ENCODE measurements around the gene MXRA7. TPM values are rescaled to one million over a fixed set of nuclear protein-coding genes. Genes with fewer than 3 reads are reported as not detected.
A peak's percentile ranks its signal among the peaks of the same experiment; 100 is the strongest.
"Not testable (repeated sequence)": the region's sequence is repeated elsewhere in the genome, so short reads cannot be mapped to it uniquely, and the experiment has no call there.

The MXRA7 gene
- polyA plus RNA-seq (2013, experiment 1 of 2), result 15.6 TPM
- polyA plus RNA-seq (2013, experiment 2 of 2), result 19.8 TPM

- H3K9ac ChIP-seq (ENCODE audit: low read depth, low read length), result peak within 1 kb of the TSS; percentile 47; the same call in 1 of the 2 replicates
- H3K27me3 ChIP-seq (ENCODE audit: insufficient read depth, low read length), result peaks cover 24% of the 10 kb centered on the region
- H3K9me3 ChIP-seq (ENCODE audit: insufficient read depth, low read depth, low read length), result no peaks in the 10 kb centered on the region
- H3K4me1 ChIP-seq (ENCODE audit: insufficient read depth, low read length), result peaks cover 31% of the 10 kb centered on the region
- 6% methylated on average over 54 of the region's 56 CpGs for WGBS
- peaks cover 12% of the 10 kb centered on the region for H3K36me3 ChIP-seq (ENCODE audit: insufficient read depth, low read length)
- H3K4me3 ChIP-seq (ENCODE audit: low read length), result peak within 1 kb of the TSS; percentile 66
- no peak within 1 kb of the TSS; the same call in 1 of the 2 replicates for H3K27ac ChIP-seq (ENCODE audit: low read depth, low read length)
Observed at GRCh38 chr17:76710863-76711611, at the start of gene MXRA7. Gene MXRA7, minus strand, starts transcription at chr17:76710965. Its CDS starts 19 bp downstream, at chr17:76710946.

- H3K36me3 ChIP-seq (ENCODE audit: insufficient read depth, low read length), result peaks cover 21% of the 10 kb centered on the region
- no peak overlapping the region for H3K4me3 ChIP-seq (ENCODE audit: low read length)
- WGBS, result 97% methylated on average over 2 of the region's 3 CpGs
- H3K27me3 ChIP-seq (ENCODE audit: insufficient read depth, low read length), result no peaks in the 10 kb centered on the region
- no peaks in the 10 kb centered on the region for H3K9me3 ChIP-seq (ENCODE audit: insufficient read depth, low read depth, low read length)
- H3K4me1 ChIP-seq (ENCODE audit: insufficient read depth, low read length), result peaks cover 6% of the 10 kb centered on the region
- H3K9ac ChIP-seq (ENCODE audit: low read depth, low read length), result no peak overlapping the region
- H3K27ac ChIP-seq (ENCODE audit: low read depth, low read length), result no peak overlapping the region
Observed at GRCh38 chr17:76758570-76758969, 47.8 kb upstream of the MXRA7 start.

- Histone ChIP-seq H3K27ac (ENCODE audit: low read depth, low read length) (no peak overlapping the region), H3K9me3 (ENCODE audit: insufficient read depth, low read depth, low read length) (no peaks in the 10 kb centered on the region), H3K4me3 (ENCODE audit: low read length) (no peak overlapping the region), H3K9ac (ENCODE audit: low read depth, low read length) (no peak overlapping the region), H3K4me1 (ENCODE audit: insufficient read depth, low read length) (no peaks in the 10 kb centered on the region), H3K36me3 (ENCODE audit: insufficient read depth, low read length) (peaks cover 24% of the 10 kb centered on the region), H3K27me3 (ENCODE audit: insufficient read depth, low read length) (no peaks in the 10 kb centered on the region)
- 90% methylated on average over 5 of the region's 5 CpGs for WGBS
Observed at GRCh38 chr17:76757256-76757655, 46.5 kb upstream of the MXRA7 start.

GRCh38 chr17:76755285-76755684, 44.5 kb upstream of the MXRA7 start:
- Histone ChIP-seq H3K9me3 (ENCODE audit: insufficient read depth, low read depth, low read length) (no peaks in the 10 kb centered on the region), H3K4me1 (ENCODE audit: insufficient read depth, low read length) (no peaks in the 10 kb centered on the region), H3K9ac (ENCODE audit: low read depth, low read length) (no peak overlapping the region), H3K27ac (ENCODE audit: low read depth, low read length) (no peak overlapping the region), H3K36me3 (ENCODE audit: insufficient read depth, low read length) (peaks cover 24% of the 10 kb centered on the region), H3K4me3 (ENCODE audit: low read length) (no peak overlapping the region), H3K27me3 (ENCODE audit: insufficient read depth, low read length) (no peaks in the 10 kb centered on the region)
- WGBS, result 95% methylated on average over 1 of the region's 2 CpGs

GRCh38 chr17:76753061-76753961, 42.5 kb upstream of the MXRA7 start:
- Histone ChIP-seq H3K27me3 (ENCODE audit: insufficient read depth, low read length) (no peaks in the 10 kb centered on the region), H3K27ac (ENCODE audit: low read depth, low read length) (no peak overlapping the region), H3K9me3 (ENCODE audit: insufficient read depth, low read depth, low read length) (no peaks in the 10 kb centered on the region), H3K4me1 (ENCODE audit: insufficient read depth, low read length) (no peaks in the 10 kb centered on the region), H3K4me3 (ENCODE audit: low read length) (no peak overlapping the region), H3K36me3 (ENCODE audit: insufficient read depth, low read length) (peaks cover 24% of the 10 kb centered on the region), H3K9ac (ENCODE audit: low read depth, low read length) (no peak overlapping the region)
- 94% methylated on average over 12 of the region's 12 CpGs for WGBS

- 98% methylated on average over 4 of the region's 4 CpGs for WGBS
- Histone ChIP-seq H3K4me1 (ENCODE audit: insufficient read depth, low read length) (no peaks in the 10 kb centered on the region), H3K9ac (ENCODE audit: low read depth, low read length) (no peak overlapping the region), H3K9me3 (ENCODE audit: insufficient read depth, low read depth, low read length) (no peaks in the 10 kb centered on the region), H3K4me3 (ENCODE audit: low read length) (no peak overlapping the region), H3K27ac (ENCODE audit: low read depth, low read length) (no peak overlapping the region), H3K27me3 (ENCODE audit: insufficient read depth, low read length) (no peaks in the 10 kb centered on the region), H3K36me3 (ENCODE audit: insufficient read depth, low read length) (peaks cover 20% of the 10 kb centered on the region)
Observed at GRCh38 chr17:76752006-76752405, 41.2 kb upstream of the MXRA7 start.

GRCh38 chr17:76751416-76751993, 40.7 kb upstream of the MXRA7 start:
- no peaks in the 10 kb centered on the region for H3K4me1 ChIP-seq (ENCODE audit: insufficient read depth, low read length)
- H3K27me3 ChIP-seq (ENCODE audit: insufficient read depth, low read length), result no peaks in the 10 kb centered on the region
- H3K9ac ChIP-seq (ENCODE audit: low read depth, low read length), result no peak overlapping the region
- no peak overlapping the region for H3K27ac ChIP-seq (ENCODE audit: low read depth, low read length)
- no peak overlapping the region for H3K4me3 ChIP-seq (ENCODE audit: low read length)
- H3K36me3 ChIP-seq (ENCODE audit: insufficient read depth, low read length), result peaks cover 22% of the 10 kb centered on the region
- no peaks in the 10 kb centered on the region for H3K9me3 ChIP-seq (ENCODE audit: insufficient read depth, low read depth, low read length)
- whole genome bisulfite sequencing, result 100% methylated on average over 1 of the region's 3 CpGs

- H3K4me3 ChIP-seq (ENCODE audit: low read length), result no peak overlapping the region
- H3K4me1 ChIP-seq (ENCODE audit: insufficient read depth, low read length), result no peaks in the 10 kb centered on the region
- no peaks in the 10 kb centered on the region for H3K27me3 ChIP-seq (ENCODE audit: insufficient read depth, low read length)
- H3K36me3 ChIP-seq (ENCODE audit: insufficient read depth, low read length), result peaks cover 37% of the 10 kb centered on the region
- 100% methylated on average over 1 of the region's 1 CpG for WGBS
- H3K27ac ChIP-seq (ENCODE audit: low read depth, low read length), result no peak overlapping the region
- no peaks in the 10 kb centered on the region for H3K9me3 ChIP-seq (ENCODE audit: insufficient read depth, low read depth, low read length)
- H3K9ac ChIP-seq (ENCODE audit: low read depth, low read length), result no peak overlapping the region
Observed at GRCh38 chr17:76748657-76749056, 37.9 kb upstream of the MXRA7 start.

- Histone ChIP-seq H3K9ac (ENCODE audit: low read depth, low read length) (no peak overlapping the region), H3K27ac (ENCODE audit: low read depth, low read length) (no peak overlapping the region), H3K4me3 (ENCODE audit: low read length) (no peak overlapping the region), H3K9me3 (ENCODE audit: insufficient read depth, low read depth, low read length) (no peaks in the 10 kb centered on the region), H3K27me3 (ENCODE audit: insufficient read depth, low read length) (no peaks in the 10 kb centered on the region), H3K4me1 (ENCODE audit: insufficient read depth, low read length) (no peaks in the 10 kb centered on the region), H3K36me3 (ENCODE audit: insufficient read depth, low read length) (peaks cover 40% of the 10 kb centered on the region)
- WGBS, result 90% methylated on average over 9 of the region's 9 CpGs
Observed at GRCh38 chr17:76747716-76748363, 37.1 kb upstream of the MXRA7 start.

- WGBS, result 95% methylated on average over 6 of the region's 6 CpGs
Observed at GRCh38 chr17:76745785-76746184, 35.0 kb upstream of the MXRA7 start.

More at GRCh38 chr17:76745785-76746184, 35.0 kb upstream of the MXRA7 start:
- H3K9ac ChIP-seq (ENCODE audit: low read depth, low read length); H3K9me3 ChIP-seq (ENCODE audit: insufficient read depth, low read depth, low read length); H3K27ac ChIP-seq (ENCODE audit: low read depth, low read length); H3K27me3 ChIP-seq (ENCODE audit: insufficient read depth, low read length); H3K4me1 ChIP-seq (ENCODE audit: insufficient read depth, low read length); H3K4me3 ChIP-seq (ENCODE audit: low read length): not testable (repeated sequence)
- peaks cover 54% of the 10 kb centered on the region for H3K36me3 ChIP-seq (ENCODE audit: insufficient read depth, low read length)

Measured in HUES64 (cell line).